BJ (cell line): Measurements from ENCODE around the gene SCAMP2. TPM values are rescaled to one million over a fixed set of nuclear protein-coding genes. Genes with fewer than 3 reads are reported as not detected.

Experiments
- CTCF ChIA-PET: fragments of 350-600 bp; formaldehyde crosslinking; extraction: SDS; loops from one replicate; lab custom pipeline; 2021; ENCODE audit warnings: antibody characterized with exemption, inconsistent platforms; lab: Yijun Ruan, JAX
- POLR2A ChIA-PET: fragments of 300-600 bp; sonication (Branson Sonifier 250); formaldehyde crosslinking; extraction: SDS; loops from one replicate; lab custom pipeline; 2021; ENCODE audit warnings: antibody characterized with exemption; lab: Charles Lee
- DNase-seq: peaks from one replicate; pipeline ENCODE4 v3.0.0-alpha.2; 2011; ENCODE audit warnings: low read depth
- H3K27me3 ChIP-seq: 2 replicates; pipeline ENCODE4 v1.6.0; 2011; ENCODE audit warnings: low read length; ENCODE audit not compliant: control insufficient read depth, insufficient read depth
- H3K36me3 ChIP-seq: 2 replicates; pipeline ENCODE4 v1.5.1; 2011; ENCODE audit warnings: low read length; ENCODE audit not compliant: control insufficient read depth, insufficient read depth
- H3K4me3 ChIP-seq: 2 replicates; pipeline ENCODE4 v1.5.1; 2011; ENCODE audit warnings: low read depth, mild to moderate bottlenecking, control low read depth, low read length
- CTCF ChIP-seq: IDR thresholded peaks from 2 replicates; pipeline ENCODE4 v1.5.1; 2011; ENCODE audit warnings: low read depth, mild to moderate bottlenecking, control low read depth, inconsistent platforms, low read length, moderate library complexity; ENCODE audit not compliant: insufficient read depth
- polyA plus RNA-seq: library from polyadenylated mRNA; depleted of rRNA; stranded (reverse); fragments of >200 nt; gene quantifications from 2 replicates; pipeline ENCODE4 v1.2.3, GENCODE V29; 2011

Gene SCAMP2
- polyA plus RNA-seq, 1 experiment: 192 TPM

GRCh38 chr15:74801311-74801997 lies 71.7 kb downstream of the SCAMP2 start:
- peaks cover 30% of the 10 kb centered on the region for H3K36me3 ChIP-seq
- CTCF ChIA-PET: interaction anchor here (0.9 to 3.7 kb wide), 6 partner anchors 8 to 160 kb away, joined by 3 to 31 read pairs (median 20); partner anchors contain the start of gene CSK

GRCh38 chr15:74800559-74801094 lies 72.5 kb downstream of the SCAMP2 start:
- ChIA-PET CTCF (interaction anchor here (0.7 to 3.7 kb wide), 11 partner anchors 9 to 429 kb away, joined by 3 to 31 read pairs (median 7); partner anchors contain the start of gene CSK), POLR2A (no interaction called here)
- H3K27me3 ChIP-seq: no peaks in the 10 kb centered on the region
- no peak for DNase-seq
- H3K4me3 ChIP-seq: no peak overlapping the region
- no peak for TF ChIP-seq CTCF
- H3K36me3 ChIP-seq: peaks cover 30% of the 10 kb centered on the region

More at GRCh38 chr15:74801311-74801997, 71.7 kb downstream of the SCAMP2 start:
- DNase-seq: no peak
- Histone ChIP-seq H3K4me3 (no peak overlapping the region), H3K27me3 (no peaks in the 10 kb centered on the region)
- no peak for TF ChIP-seq CTCF
- POLR2A ChIA-PET: interaction anchor here (0.5 kb wide), 1 partner anchor 100 kb away, joined by 5 read pairs; no protein-coding TSS in a partner anchor

GRCh38 chr15:74799856-74800558 lies 73.2 kb downstream of the SCAMP2 start:
- CTCF ChIA-PET: interaction anchor here (0.6 to 3.7 kb wide), 25 partner anchors 8 to 429 kb away, joined by 3 to 31 read pairs (median 5); partner anchors contain the start of genes CSK and LMAN1L
- Histone ChIP-seq H3K36me3 (peaks cover 30% of the 10 kb centered on the region), H3K27me3 (no peaks in the 10 kb centered on the region), H3K4me3 (no peak overlapping the region)
- POLR2A ChIA-PET: no interaction called here
- DNase-seq: no peak
- TF ChIP-seq CTCF: peak; percentile 99

- Histone ChIP-seq H3K4me3 (no peak overlapping the region), H3K36me3 (peaks cover 28% of the 10 kb centered on the region), H3K27me3 (no peaks in the 10 kb centered on the region)
- ChIA-PET CTCF (interaction anchor here (0.6 to 3.7 kb wide), 24 partner anchors 9 to 428 kb away, joined by 3 to 31 read pairs (median 4); partner anchors contain the start of genes CSK and LMAN1L), POLR2A (no interaction called here)
- no peak for DNase-seq
- TF ChIP-seq CTCF: no peak
Observed at GRCh38 chr15:74799255-74799855, 73.8 kb downstream of the SCAMP2 start.
